Daoy (cell line): ENCODE results near the gene NDUFA5. TPM values are rescaled to one million over a fixed set of nuclear protein-coding genes. Genes with fewer than 3 reads are reported as not detected.

Source experiments
- DNase-seq: peaks from one replicate; pipeline ENCODE4 v3.0.0-alpha.2; 2015; ENCODE audit warnings: low read depth
- total RNA-seq: library from RNA; depleted of rRNA; stranded (reverse); fragments of >200 nt; shearing (Covaris generic); gene quantifications from 2 replicates; pipeline ENCODE4 v1.2.3, GENCODE V29; 2014; rRNA removed

NDUFA5 gene
- total RNA-seq, 1 experiment from 2014 or later = 149 TPM

- no peak for DNase-seq
Observed at GRCh38 chr7:123502201-123502600, 55.4 kb downstream of the NDUFA5 start.

- no peak for DNase-seq
Observed at GRCh38 chr7:123500878-123501489, 56.6 kb downstream of the NDUFA5 start.

GRCh38 chr7:123499211-123499970, 58.2 kb downstream of the NDUFA5 start:
- peak; percentile 45 for DNase-seq

GRCh38 chr7:123498601-123499000, 59.0 kb downstream of the NDUFA5 start:
- no peak for DNase-seq

GRCh38 chr7:123498031-123498430, 59.6 kb downstream of the NDUFA5 start:
- DNase-seq = no peak

- DNase-seq = peak; percentile 50
Observed at GRCh38 chr7:123494193-123494796, 63.3 kb downstream of the NDUFA5 start.

GRCh38 chr7:123492485-123492884, 65.1 kb downstream of the NDUFA5 start:
- DNase-seq = peak; percentile 10

Other genes starting within 250 kb of the NDUFA5 start
- gene IQUB, start 23.2 kb downstream of the NDUFA5 start, total RNA-seq = 0.74 and 1.0 TPM in 2 replicates
- not detected in 2 replicates for gene ASB15, start 44.0 kb upstream of the NDUFA5 start, total RNA-seq
- not detected in 2 replicates for gene LMOD2, start 98.0 kb upstream of the NDUFA5 start, total RNA-seq
- gene WASL, start 191.2 kb upstream of the NDUFA5 start, total RNA-seq = 11.0 and 12.7 TPM in 2 replicates